ENCODE measurements around the gene DEAF1. TPM values are rescaled to one million over a fixed set of nuclear protein-coding genes. Genes with fewer than 3 reads are reported as not detected.

DEAF1 gene
- total RNA-seq, 4 donors from 2014 or later, result 31.1 to 57.0 (median 39.6) TPM

GRCh38 chr11:723120-723883 is 28.3 kb upstream of the DEAF1 start:
- DNase-seq (ENCODE audit: low spot score in 2 of 2), result no peak
- intact Hi-C loops (cut with DNase I; ENCODE audit: low total_unique reads), result loop anchor here (10.0 kb wide), 1 partner anchor 69 kb away; no protein-coding TSS in a partner anchor
- TF ChIP-seq POLR2A (IDR thresholded peaks at IDR 0.05), result no peak
- TF ChIP-seq, protein P1, sequence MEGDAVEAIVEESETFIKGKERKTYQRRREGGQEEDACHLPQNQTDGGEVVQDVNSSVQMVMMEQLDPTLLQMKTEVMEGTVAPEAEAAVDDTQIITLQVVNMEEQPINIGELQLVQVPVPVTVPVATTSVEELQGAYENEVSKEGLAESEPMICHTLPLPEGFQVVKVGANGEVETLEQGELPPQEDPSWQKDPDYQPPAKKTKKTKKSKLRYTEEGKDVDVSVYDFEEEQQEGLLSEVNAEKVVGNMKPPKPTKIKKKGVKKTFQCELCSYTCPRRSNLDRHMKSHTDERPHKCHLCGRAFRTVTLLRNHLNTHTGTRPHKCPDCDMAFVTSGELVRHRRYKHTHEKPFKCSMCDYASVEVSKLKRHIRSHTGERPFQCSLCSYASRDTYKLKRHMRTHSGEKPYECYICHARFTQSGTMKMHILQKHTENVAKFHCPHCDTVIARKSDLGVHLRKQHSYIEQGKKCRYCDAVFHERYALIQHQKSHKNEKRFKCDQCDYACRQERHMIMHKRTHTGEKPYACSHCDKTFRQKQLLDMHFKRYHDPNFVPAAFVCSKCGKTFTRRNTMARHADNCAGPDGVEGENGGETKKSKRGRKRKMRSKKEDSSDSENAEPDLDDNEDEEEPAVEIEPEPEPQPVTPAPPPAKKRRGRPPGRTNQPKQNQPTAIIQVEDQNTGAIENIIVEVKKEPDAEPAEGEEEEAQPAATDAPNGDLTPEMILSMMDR (IDR thresholded peaks at IDR 0.05), result no peak
- no peak overlapping the region for H3K4me3 ChIP-seq (ENCODE audit: low read depth, poor library complexity, severe bottlenecking)
- WGBS, 2 donors, result 43 to 55% methylated on average over 6 to 8 of the region's 8 CpGs

GRCh38 chr11:722346-722811 is 27.4 kb upstream of the DEAF1 start:
- H3K4me3 ChIP-seq (ENCODE audit: low read depth, poor library complexity, severe bottlenecking), result no peak overlapping the region
- TF ChIP-seq, protein P1 (IDR thresholded peaks at IDR 0.05), result no peak
- no peak for TF ChIP-seq POLR2A (IDR thresholded peaks at IDR 0.05)
- DNase-seq (ENCODE audit: low spot score in 2 of 2), result no peak
- intact Hi-C loops (cut with DNase I; ENCODE audit: low total_unique reads), result loop anchor here (10.0 kb wide), 1 partner anchor 68 kb away; no protein-coding TSS in a partner anchor
- WGBS, 2 donors, result 80 to 82% methylated on average over 13 to 18 of the region's 20 CpGs

- 44 to 63% methylated on average over 8 to 14 of the region's 33 CpGs for WGBS, 2 donors
- no peak overlapping the region for H3K4me3 ChIP-seq (ENCODE audit: low read depth, poor library complexity, severe bottlenecking)
- TF ChIP-seq, protein P1 (IDR thresholded peaks at IDR 0.05), result no peak
- TF ChIP-seq POLR2A (IDR thresholded peaks at IDR 0.05), result no peak
- intact Hi-C loops (cut with DNase I; ENCODE audit: low total_unique reads), result loop anchor here (10.0 kb wide), 1 partner anchor 67 kb away; no protein-coding TSS in a partner anchor
- DNase-seq (ENCODE audit: low spot score in 2 of 2), result no peak
Measured at GRCh38 chr11:721741-722345, 26.8 kb upstream of the DEAF1 start.

GRCh38 chr11:721247-721740 is 26.3 kb upstream of the DEAF1 start:
- TF ChIP-seq, protein P1 (IDR thresholded peaks at IDR 0.05), result no peak
- TF ChIP-seq POLR2A (IDR thresholded peaks at IDR 0.05), result no peak
- 68 to 72% methylated on average over 14 to 22 of the region's 28 CpGs for WGBS, 2 donors
- intact Hi-C loops (cut with DNase I; ENCODE audit: low total_unique reads), result loop anchor here (10.0 kb wide), 1 partner anchor 66 kb away; no protein-coding TSS in a partner anchor
- no peak overlapping the region for H3K4me3 ChIP-seq (ENCODE audit: low read depth, poor library complexity, severe bottlenecking)
- no peak for DNase-seq (ENCODE audit: low spot score in 2 of 2)

DNA sequence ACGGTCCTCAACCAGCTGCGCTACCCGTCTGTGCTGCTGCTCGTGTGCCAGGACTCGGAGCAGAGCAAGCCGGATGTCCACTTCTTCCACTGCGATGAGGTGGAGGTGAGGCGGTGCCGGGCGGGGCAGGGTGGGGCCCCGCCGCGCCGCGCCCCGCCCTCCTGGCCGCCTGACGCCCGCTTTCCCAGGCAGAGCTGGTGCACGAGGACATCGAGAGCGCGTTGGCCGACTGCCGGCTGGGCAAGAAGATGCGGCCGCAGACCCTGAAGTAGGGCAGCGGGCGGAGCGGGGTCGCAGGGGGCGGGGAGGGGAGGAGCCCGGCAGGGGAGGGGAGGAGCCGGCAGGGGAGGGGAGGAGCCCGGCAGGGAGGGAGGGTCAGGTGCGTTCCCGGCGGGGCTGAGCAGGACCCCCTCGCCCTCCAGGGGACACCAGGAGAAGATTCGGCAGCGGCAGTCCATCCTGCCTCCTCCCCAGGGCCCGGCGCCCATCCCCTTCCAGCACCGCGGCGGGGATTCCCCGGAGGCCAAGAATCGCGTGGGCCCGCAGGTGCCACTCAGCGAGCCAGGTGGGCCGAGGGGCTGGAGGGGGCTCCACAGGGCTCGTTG is 25.7 kb upstream of the DEAF1 start:
- WGBS, 2 donors, result 31 to 38% methylated on average over 27 to 41 of the region's 53 CpGs
- no peak overlapping the region for H3K4me3 ChIP-seq (ENCODE audit: low read depth, poor library complexity, severe bottlenecking)
- TF ChIP-seq POLR2A (IDR thresholded peaks at IDR 0.05), result no peak
- TF ChIP-seq, protein P1 (IDR thresholded peaks at IDR 0.05), result no peak
- no peak for DNase-seq (ENCODE audit: low spot score in 2 of 2)
- intact Hi-C loops (cut with DNase I; ENCODE audit: low total_unique reads), result loop anchor here (10.0 kb wide), 1 partner anchor 66 kb away; no protein-coding TSS in a partner anchor

Data from lower leg skin (tissue), 4 donors.